Keratinocyte (primary cell): Measurements from ENCODE around the gene SUSD6. TPM values are rescaled to one million over a fixed set of nuclear protein-coding genes. Genes with fewer than 3 reads are reported as not detected.

ENCODE experiments used
- DNase-seq: peaks from one replicate; pipeline ENCODE4 v3.0.0-alpha.2; 2011; ENCODE audit warnings: low read depth, missing footprints, low spot score
- FAIRE-seq: peaks from 2 replicates; lab custom pipeline; 2011; peaks lifted over from hg19 to GRCh38; lab: Jason Lieb, UNC
- H2AFZ ChIP-seq: 2 replicates; pipeline ENCODE4 v1.6.0; 2012; ENCODE audit warnings: low read length, control low read depth, inconsistent platforms; ENCODE audit not compliant: control insufficient read depth
- H3K27ac ChIP-seq: 2 replicates; pipeline ENCODE4 v1.5.1; 2011; ENCODE audit warnings: low read length; ENCODE audit not compliant: control insufficient read depth, insufficient read depth
- H3K27me3 ChIP-seq: 3 replicates; pipeline ENCODE4 v1.6.0; 2011; ENCODE audit warnings: low read length; ENCODE audit not compliant: control insufficient read depth, insufficient read depth; ENCODE audit errors: extremely low read depth
- H3K36me3 ChIP-seq, 2 experiments: 2 replicates in 1 of 2; 3 replicates in 1 of 2; pipeline ENCODE4 v1.5.1; 2011; ENCODE audit warnings: low read length in 2 of 2, mild to moderate bottlenecking in 1 of 2; ENCODE audit not compliant: control insufficient read depth in 2 of 2, insufficient read depth in 2 of 2; ENCODE audit errors: extremely low read depth in 1 of 2
- H3K4me1 ChIP-seq: 3 replicates; pipeline ENCODE4 v1.5.1; 2011; ENCODE audit warnings: low read length; ENCODE audit not compliant: control insufficient read depth, insufficient read depth; ENCODE audit errors: extremely low read depth
- H3K4me2 ChIP-seq: 3 replicates; pipeline ENCODE4 v1.6.0; 2011; ENCODE audit warnings: low read depth, low read length; ENCODE audit not compliant: control insufficient read depth, insufficient read depth; ENCODE audit errors: extremely low read depth
- H3K4me3 ChIP-seq, 3 experiments: fragments of 200-600 bp in 1 of 3; sonication (generic) in 1 of 3; 2 replicates in 2 of 3; 3 replicates in 1 of 3; pipeline ENCODE4 v1.5.1; 2011 to 2016; ENCODE audit warnings: low read length in 3 of 3, mild to moderate bottlenecking in 3 of 3, control low read depth in 2 of 3, inconsistent platforms in 1 of 3, low read depth in 1 of 3, mixed read lengths in 1 of 3, mixed run types in 1 of 3, moderate library complexity in 1 of 3; ENCODE audit not compliant: control insufficient read depth in 2 of 3, insufficient read depth in 2 of 3; ENCODE audit errors: extremely low read depth in 1 of 3
- H3K79me2 ChIP-seq: 2 replicates; pipeline ENCODE4 v1.6.0; 2012; ENCODE audit warnings: low read length; ENCODE audit not compliant: control insufficient read depth, insufficient read depth
- H3K9ac ChIP-seq: 3 replicates; pipeline ENCODE4 v1.6.0; 2011; ENCODE audit warnings: low read length; ENCODE audit not compliant: control insufficient read depth, insufficient read depth; ENCODE audit errors: extremely low read depth
- H3K9me1 ChIP-seq: 3 replicates; pipeline ENCODE4 v1.6.0; 2011; ENCODE audit warnings: low read length; ENCODE audit not compliant: control insufficient read depth, insufficient read depth; ENCODE audit errors: extremely low read depth
- H3K9me3 ChIP-seq: 2 replicates; pipeline ENCODE4 v1.5.1; 2012; ENCODE audit warnings: low read depth, low read length; ENCODE audit not compliant: control insufficient read depth
- H4K20me1 ChIP-seq: 3 replicates; pipeline ENCODE4 v1.6.0; 2011; ENCODE audit warnings: low read length; ENCODE audit not compliant: control insufficient read depth, insufficient read depth; ENCODE audit errors: extremely low read depth
- EZH2 ChIP-seq: IDR thresholded peaks from one replicate; pipeline ENCODE4 v1.6.1; 2012; ENCODE audit warnings: inconsistent platforms, mild to moderate bottlenecking, low read length, moderate library complexity
- dilution Hi-C: fragments of 300-500 bp; cut with MboI; formaldehyde crosslinking; loops from one replicate; pipeline ENCODE4 v1.7.0; 2020; ENCODE audit warnings: low sequenced_read_pairs; ENCODE audit not compliant: extremely low pct_ligation_motif_present
- polyA plus RNA-seq, 5 experiments: library from polyadenylated mRNA; depleted of rRNA in 3 of 5; stranded (reverse) in 3 of 5; stranded (forward) in 1 of 5; unstranded in 1 of 5; fragments of >200 nt; gene quantifications; 1 replicate in 1 of 5; 2 replicates in 3 of 5; 3 replicates in 1 of 5; pipeline versions ENCODE4 v1.2.1 to v1.2.3, GENCODE V29; 2011 to 2012; ENCODE audit warnings: missing spikeins in 2 of 5, low read depth in 1 of 5, low replicate concordance in 1 of 5
- TF ChIP-seq, protein P1 (sequence below), 3 experiments: IDR thresholded peaks in 1 of 3; conservative IDR thresholded peaks in 1 of 3; optimal IDR thresholded peaks in 1 of 3; 2 replicates in 2 of 3; 3 replicates in 1 of 3; pipeline versions ENCODE3 to v1.5.1; 2011; ENCODE audit warnings: low read length in 3 of 3, mild to moderate bottlenecking in 3 of 3, moderate library complexity in 2 of 3, control low read depth in 1 of 3, inconsistent platforms in 1 of 3; ENCODE audit not compliant: insufficient read depth in 2 of 3; ENCODE audit errors: extremely low read depth in 1 of 3

The SUSD6 gene
- polyA plus RNA-seq, 1 donor (not counting 4 experiments of a cell fraction or from before 2014, with no cell fraction given), result 10.5 TPM

DNA sequence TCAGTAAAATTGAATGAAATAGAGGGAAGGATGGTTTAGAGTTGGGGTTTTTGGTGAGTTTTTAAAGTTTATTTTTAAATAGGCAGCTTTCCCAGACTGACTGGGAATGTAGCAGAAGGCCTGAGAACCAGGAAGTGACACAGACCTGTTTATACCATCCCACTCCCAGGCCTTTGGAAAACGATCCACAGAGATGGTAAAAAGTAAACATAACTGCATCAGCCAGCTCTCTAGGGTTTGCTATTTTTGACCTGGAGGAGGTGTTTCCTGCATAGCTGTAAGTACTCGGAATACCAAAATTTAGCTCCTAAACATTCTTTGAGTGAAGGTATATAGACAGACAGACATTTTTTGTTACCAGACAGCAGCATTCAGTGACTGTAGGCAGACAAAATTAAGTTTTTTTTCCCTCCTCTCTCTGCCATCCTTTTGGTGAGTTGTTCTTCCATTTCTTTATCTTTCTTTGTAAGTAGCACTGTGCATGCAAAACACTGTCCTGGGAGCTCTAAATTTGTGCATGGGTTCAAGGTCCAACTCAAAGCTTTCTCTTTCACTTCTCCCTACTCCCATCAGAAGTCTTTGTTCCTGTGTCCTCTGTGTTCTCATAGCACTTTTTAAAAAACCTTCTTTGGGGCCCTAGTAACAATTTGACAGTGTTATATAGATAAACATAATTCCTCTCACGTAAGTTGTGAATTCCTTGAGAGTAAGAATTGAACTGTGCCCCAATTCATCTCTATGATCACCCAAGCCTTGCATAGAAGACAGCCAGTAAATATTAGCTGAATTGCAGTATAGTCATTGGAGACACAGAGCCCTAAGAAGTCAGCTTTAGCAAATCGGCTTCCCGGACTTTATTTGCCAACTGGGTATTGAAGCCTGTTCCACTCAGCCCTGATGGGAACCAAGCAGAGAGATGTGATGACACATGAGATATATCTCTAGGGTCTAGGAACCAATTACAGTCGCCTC lies 37.4 kb downstream of the SUSD6 start:
- no peak overlapping the region for H3K4me3 ChIP-seq
- H3K9me3 ChIP-seq, result no peaks in the 10 kb centered on the region
- FAIRE-seq (no peak), DNase-seq (no peak)
- no peaks in the 10 kb centered on the region for H4K20me1 ChIP-seq
- H3K79me2 ChIP-seq, result peaks cover 67% of the 10 kb centered on the region
- dilution Hi-C loops, result no loop called here
- TF ChIP-seq, protein P1, sequence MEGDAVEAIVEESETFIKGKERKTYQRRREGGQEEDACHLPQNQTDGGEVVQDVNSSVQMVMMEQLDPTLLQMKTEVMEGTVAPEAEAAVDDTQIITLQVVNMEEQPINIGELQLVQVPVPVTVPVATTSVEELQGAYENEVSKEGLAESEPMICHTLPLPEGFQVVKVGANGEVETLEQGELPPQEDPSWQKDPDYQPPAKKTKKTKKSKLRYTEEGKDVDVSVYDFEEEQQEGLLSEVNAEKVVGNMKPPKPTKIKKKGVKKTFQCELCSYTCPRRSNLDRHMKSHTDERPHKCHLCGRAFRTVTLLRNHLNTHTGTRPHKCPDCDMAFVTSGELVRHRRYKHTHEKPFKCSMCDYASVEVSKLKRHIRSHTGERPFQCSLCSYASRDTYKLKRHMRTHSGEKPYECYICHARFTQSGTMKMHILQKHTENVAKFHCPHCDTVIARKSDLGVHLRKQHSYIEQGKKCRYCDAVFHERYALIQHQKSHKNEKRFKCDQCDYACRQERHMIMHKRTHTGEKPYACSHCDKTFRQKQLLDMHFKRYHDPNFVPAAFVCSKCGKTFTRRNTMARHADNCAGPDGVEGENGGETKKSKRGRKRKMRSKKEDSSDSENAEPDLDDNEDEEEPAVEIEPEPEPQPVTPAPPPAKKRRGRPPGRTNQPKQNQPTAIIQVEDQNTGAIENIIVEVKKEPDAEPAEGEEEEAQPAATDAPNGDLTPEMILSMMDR (optimal IDR thresholded peaks at IDR 0.05 in 1 of 3, IDR thresholded peaks at IDR 0.05 in 1 of 3, conservative IDR thresholded peaks at IDR 0.05 in 1 of 3; ENCODE audit: extremely low read depth in 1 of 3, insufficient read depth in 2 of 3, low read length in 3 of 3), result no peak
- TF ChIP-seq EZH2, result no peak
- H3K4me2 ChIP-seq, result peak overlapping the region; percentile 49
- peaks cover 7% of the 10 kb centered on the region for H3K9me1 ChIP-seq
- no peaks in the 10 kb centered on the region for H3K36me3 ChIP-seq
- no peaks in the 10 kb centered on the region for H3K27me3 ChIP-seq
- peak overlapping the region; percentile 27 for H3K27ac ChIP-seq
- H2AFZ ChIP-seq, result peak overlapping the region; percentile 24
- H3K4me1 ChIP-seq, result peaks cover 63% of the 10 kb centered on the region
- no peak overlapping the region for H3K9ac ChIP-seq

DNA sequence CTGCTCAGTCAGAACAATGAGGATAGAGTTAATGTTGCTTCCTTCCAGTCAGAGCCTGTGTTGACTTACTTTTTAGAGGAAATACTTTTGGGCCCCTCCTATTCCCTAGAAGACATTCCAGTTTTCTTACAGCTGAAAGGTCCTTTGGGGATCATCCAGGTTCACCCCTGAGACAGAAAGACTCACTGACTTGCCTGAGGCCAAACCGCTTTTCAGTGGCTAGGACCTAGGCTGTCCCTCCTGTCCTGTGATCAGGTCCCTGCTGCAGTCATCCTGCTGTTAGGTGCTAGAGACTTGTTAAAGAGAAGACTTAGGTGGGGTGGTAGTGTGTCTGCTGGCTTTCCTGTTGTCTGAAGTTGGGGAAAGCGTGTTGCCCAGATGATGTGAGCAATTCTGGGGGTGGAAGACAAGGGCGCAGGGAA lies 39.6 kb downstream of the SUSD6 start:
- FAIRE-seq, result peak; percentile 74
- no peak for DNase-seq
- Histone ChIP-seq H3K36me3 (no peaks in the 10 kb centered on the region), H3K27ac (peak overlapping the region; percentile 70), H3K4me3 (peak overlapping the region in 1 of 3 experiments; percentile 15), H3K9ac (peak overlapping the region; percentile 36), H2AFZ (no peak overlapping the region), H3K79me2 (peaks cover 66% of the 10 kb centered on the region), H3K9me1 (peaks cover 7% of the 10 kb centered on the region), H3K9me3 (no peaks in the 10 kb centered on the region), H3K4me1 (peaks cover 54% of the 10 kb centered on the region), H3K27me3 (no peaks in the 10 kb centered on the region), H4K20me1 (no peaks in the 10 kb centered on the region), H3K4me2 (peak overlapping the region; percentile 53)
- dilution Hi-C loops, result no loop called here
- TF ChIP-seq EZH2, result no peak
- TF ChIP-seq, protein P1 (optimal IDR thresholded peaks at IDR 0.05 in 1 of 3, IDR thresholded peaks at IDR 0.05 in 1 of 3, conservative IDR thresholded peaks at IDR 0.05 in 1 of 3; ENCODE audit: extremely low read depth in 1 of 3, insufficient read depth in 2 of 3, low read length in 3 of 3), result no peak
